Aorta (tissue), 5 donors: Measurements from ENCODE around the gene KEAP1. TPM values are rescaled to one million over a fixed set of nuclear protein-coding genes. Genes with fewer than 3 reads are reported as not detected.

Experiments used
- ATAC-seq: fragments of 200-7000 bp; cut with Tn5 transposase; one replicate; pipeline ENCODE4 v1.9.1; 2022; ENCODE audit warnings: moderate library complexity; ENCODE audit not compliant: low FRiP score
- DNase-seq, 2 donors: peaks; one replicate each; pipeline ENCODE4 v3.0.0-alpha.2; 2020
- H3K27ac ChIP-seq, 2 donors: one replicate each; pipeline ENCODE4 v1.5.1; 2013; ENCODE audit warnings: low read length in 2 of 2, mild to moderate bottlenecking in 2 of 2, moderate library complexity in 2 of 2, control low read depth in 1 of 2, inconsistent platforms in 1 of 2, low read depth in 1 of 2
- H3K27me3 ChIP-seq, 2 donors: one replicate each; pipeline ENCODE4 v1.6.1; 2013; ENCODE audit warnings: control low read depth in 1 of 2, low read length in 1 of 2, mild to moderate bottlenecking in 1 of 2, moderate library complexity in 1 of 2; ENCODE audit not compliant: insufficient read depth in 2 of 2, control insufficient read depth in 1 of 2
- H3K36me3 ChIP-seq, 2 donors: one replicate each; pipeline ENCODE4 v1.6.1; 2013; ENCODE audit warnings: control low read depth in 1 of 2, low read length in 1 of 2, mild to moderate bottlenecking in 1 of 2; ENCODE audit not compliant: insufficient read depth in 2 of 2, control insufficient read depth in 1 of 2
- H3K4me1 ChIP-seq, 2 donors: one replicate each; pipeline ENCODE4 v1.6.1; 2013; ENCODE audit warnings: low read length in 2 of 2, control low read depth in 1 of 2, mild to moderate bottlenecking in 1 of 2, moderate library complexity in 1 of 2; ENCODE audit not compliant: insufficient read depth in 2 of 2, control insufficient read depth in 1 of 2
- H3K4me3 ChIP-seq, 2 donors: one replicate each; pipeline ENCODE4 v1.5.1; 2013; ENCODE audit warnings: low read length in 2 of 2, control low read depth in 1 of 2, mild to moderate bottlenecking in 1 of 2
- H3K9me3 ChIP-seq: one replicate; pipeline ENCODE4 v1.6.1; 2013; ENCODE audit warnings: mild to moderate bottlenecking, low read length; ENCODE audit not compliant: control insufficient read depth
- WGBS, 2 donors: extraction: QIAGEN DNeasy Blood & Tissue Kit; methylation state at CpG; one replicate each; pipeline ENCODE4 v1.1.7; 2013; 5-methylcytosine and 5-hydroxymethylcytosine counted together
- intact Hi-C, 2 donors: fragments of 100-400 bp; cut with DNase I; formaldehyde crosslinking; loops; one replicate each; pipeline versions ENCODE4 v1.14.2 to v1.15.0; 2022
- polyA plus RNA-seq, 2 donors: library from polyadenylated mRNA; stranded (reverse); fragments of 200-250 nt; gene quantifications; one replicate each; pipeline ENCODE4 v1.2.3, GENCODE V29; 2013
- total RNA-seq, 2 donors: library from RNA; stranded (reverse); fragmentation: NEBNext Ultra II Directional; extraction: Animal tissue kit (Norgen Biotek cat#: 25700); gene quantifications; one replicate each; pipeline ENCODE4 v1.2.1, GENCODE V29; 2021
- donor health status: healthy with polysubstance abuse.
- donor health status: Bipolar disorder and iron deficiency.
- donor health status: DM: no; HTN: no; CAD: no.
- donor health status: DM: no; HTN: no; CAD: no.
- donor health status: DM: yes; HTN: yes; CAD: no.

Gene KEAP1
- total and polyA plus RNA-seq, 4 donors, result 30.9 to 62.8 (median 49.9) TPM

GRCh38 chr19:10508707-10509106, 5.6 kb upstream of the KEAP1 start:
- H3K4me3 ChIP-seq, result no peak overlapping the region
- intact Hi-C loops, result no loop called here
- DNase-seq, result no peak
- H3K27me3 ChIP-seq, result no peaks in the 10 kb centered on the region
- H3K27ac ChIP-seq, result no peak overlapping the region
- no peaks in the 10 kb centered on the region for H3K9me3 ChIP-seq
- ATAC-seq, result no peak
- H3K36me3 ChIP-seq, result no peaks in the 10 kb centered on the region
- H3K4me1 ChIP-seq, result no peaks in the 10 kb centered on the region
- WGBS, 2 donors, result 86% methylated on average over 3 of the region's 3 CpGs

DNA sequence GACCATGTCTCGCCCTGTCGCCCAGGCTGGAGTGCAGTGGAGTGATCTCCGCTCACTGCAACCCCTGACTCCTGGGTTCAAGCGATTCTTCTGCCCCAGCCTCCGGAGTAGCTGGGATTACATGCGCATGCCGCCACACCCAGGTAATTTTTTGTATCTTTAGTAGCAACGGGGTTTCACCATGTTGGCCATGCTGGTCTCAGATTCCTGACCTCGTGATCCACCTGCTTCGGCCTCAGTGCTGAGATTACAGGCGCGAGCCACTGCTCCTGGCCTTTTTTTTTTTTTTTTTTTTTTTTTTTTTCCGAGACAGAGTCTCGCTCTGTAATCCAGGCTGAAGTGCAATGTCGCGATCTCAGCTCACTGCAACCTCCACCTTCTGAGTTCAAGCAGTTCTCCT, 4.9 kb upstream of the KEAP1 start:
- no peak overlapping the region for H3K4me3 ChIP-seq
- WGBS, 2 donors, result 87 to 88% methylated on average over 15 to 16 of the region's 16 CpGs
- no peaks in the 10 kb centered on the region for H3K36me3 ChIP-seq
- no peaks in the 10 kb centered on the region for H3K9me3 ChIP-seq
- intact Hi-C loops, result no loop called here
- H3K4me1 ChIP-seq, result no peaks in the 10 kb centered on the region
- H3K27ac ChIP-seq, result no peak overlapping the region
- ATAC-seq, result no peak
- no peaks in the 10 kb centered on the region for H3K27me3 ChIP-seq
- DNase-seq, result no peak

- intact Hi-C loops, result no loop called here
- no peak overlapping the region for H3K4me3 ChIP-seq
- ATAC-seq (peak; percentile 53), DNase-seq (peak; percentile 85 to 92)
- H3K27ac ChIP-seq, result no peak overlapping the region
- H3K4me1 ChIP-seq, result no peaks in the 10 kb centered on the region
- H3K27me3 ChIP-seq, result no peaks in the 10 kb centered on the region
- H3K36me3 ChIP-seq, result no peaks in the 10 kb centered on the region
- H3K9me3 ChIP-seq, result no peaks in the 10 kb centered on the region
- 30 to 31% methylated on average over 17 of the region's 17 CpGs for WGBS, 2 donors
Measured at GRCh38 chr19:10505583-10506229, 2.5 kb upstream of the KEAP1 start.

GRCh38 chr19:10502524-10503001, 593 bp downstream of the KEAP1 start:
- intact Hi-C loops, result loop anchor here in 1 of 2 donors (5.0 kb wide), 1 partner anchor 65 kb away; the partner anchor contains the start of genes CDKN2D and KRI1
- H3K9me3 ChIP-seq, result no peaks in the 10 kb centered on the region
- DNase-seq, result peak; percentile 96 to 98
- peaks cover 0 to 2% of the 10 kb centered on the region in 2 donors for H3K36me3 ChIP-seq
- H3K27ac ChIP-seq, result peak overlapping the region; percentile 47 to 88
- H3K4me3 ChIP-seq, result peak overlapping the region; percentile 70 to 77
- no peaks in the 10 kb centered on the region for H3K27me3 ChIP-seq
- H3K4me1 ChIP-seq, result no peaks in the 10 kb centered on the region
- 0% methylated on average over 61 to 65 of the region's 65 CpGs for WGBS, 2 donors
- peak; percentile 97 for ATAC-seq

- H3K27ac ChIP-seq, result peak overlapping the region; percentile 47 to 88
- intact Hi-C loops, result loop anchor here in 1 of 2 donors (5.0 kb wide), 1 partner anchor 65 kb away; the partner anchor contains the start of genes CDKN2D and KRI1
- ATAC-seq, result peak; percentile 81
- peak overlapping the region; percentile 70 to 77 for H3K4me3 ChIP-seq
- H3K4me1 ChIP-seq, result no peaks in the 10 kb centered on the region
- H3K9me3 ChIP-seq, result no peaks in the 10 kb centered on the region
- DNase-seq, result peak; percentile 84 to 90
- peaks cover 0 to 2% of the 10 kb centered on the region in 2 donors for H3K36me3 ChIP-seq
- WGBS, 2 donors, result 1 to 2% methylated on average over 35 of the region's 35 CpGs
- H3K27me3 ChIP-seq, result no peaks in the 10 kb centered on the region
Measured at GRCh38 chr19:10501971-10502523, 1.1 kb downstream of the KEAP1 start.

- no peaks in the 10 kb centered on the region for H3K27me3 ChIP-seq
- H3K36me3 ChIP-seq, result peaks cover 0 to 2% of the 10 kb centered on the region in 2 donors
- H3K27ac ChIP-seq, result no peak overlapping the region
- WGBS, 2 donors, result 96 to 98% methylated on average over 2 of the region's 2 CpGs
- H3K4me3 ChIP-seq, result no peak overlapping the region
- no peak for ATAC-seq
- no peak for DNase-seq
- intact Hi-C loops, result loop anchor here in 1 of 2 donors (5.0 kb wide), 1 partner anchor 67 kb away; the partner anchor contains the start of genes CDKN2D and KRI1
- H3K9me3 ChIP-seq, result no peaks in the 10 kb centered on the region
- no peaks in the 10 kb centered on the region for H3K4me1 ChIP-seq
Measured at GRCh38 chr19:10500247-10500592, 2.9 kb downstream of the KEAP1 start.

GRCh38 chr19:10499550-10500246, 3.5 kb downstream of the KEAP1 start:
- ATAC-seq (no peak), DNase-seq (no peak)
- 83 to 86% methylated on average over 24 of the region's 24 CpGs for WGBS, 2 donors
- peaks cover 0 to 2% of the 10 kb centered on the region in 2 donors for H3K36me3 ChIP-seq
- no peaks in the 10 kb centered on the region for H3K4me1 ChIP-seq
- no peak overlapping the region for H3K27ac ChIP-seq
- no peaks in the 10 kb centered on the region for H3K27me3 ChIP-seq
- intact Hi-C loops, result loop anchor here in 1 of 2 donors (5.0 kb wide), 1 partner anchor 68 kb away; the partner anchor contains the start of genes CDKN2D and KRI1
- no peaks in the 10 kb centered on the region for H3K9me3 ChIP-seq
- no peak overlapping the region for H3K4me3 ChIP-seq

DNA sequence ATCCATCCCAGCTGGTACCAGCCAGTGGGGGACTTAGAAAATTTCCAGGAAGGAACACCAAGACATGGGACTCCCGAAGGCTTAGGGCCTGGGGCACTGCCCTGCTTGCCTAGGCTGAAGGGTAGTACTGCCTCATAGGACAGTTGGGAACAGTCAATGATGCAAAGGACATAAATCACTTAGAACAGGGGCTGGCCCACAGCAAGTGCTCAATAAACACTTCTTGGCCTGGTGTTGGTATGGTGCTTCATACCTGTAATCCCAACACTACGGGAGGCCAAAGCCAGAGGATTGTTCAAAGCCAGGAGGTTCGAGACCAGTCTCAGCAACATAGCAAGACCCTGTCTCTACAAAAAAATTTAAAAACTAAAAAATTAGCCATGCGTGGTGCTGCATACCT, 5.8 kb downstream of the KEAP1 start:
- Histone ChIP-seq H3K36me3 (peaks cover 0 to 2% of the 10 kb centered on the region in 2 donors), H3K4me3 (no peak overlapping the region), H3K4me1 (no peaks in the 10 kb centered on the region), H3K9me3 (no peaks in the 10 kb centered on the region), H3K27me3 (no peaks in the 10 kb centered on the region), H3K27ac (no peak overlapping the region)
- ATAC-seq, result no peak
- WGBS, 2 donors, result 88 to 91% methylated on average over 4 of the region's 4 CpGs
- no peak for DNase-seq
- intact Hi-C loops, result no loop called here
